Trophoblast cell (in vitro differentiated cells and primary cell): ENCODE data around the gene PLEKHS1. TPM values are rescaled to one million over a fixed set of nuclear protein-coding genes. Genes with fewer than 3 reads are reported as not detected.

Experiments used
- DNase-seq, 2 donors: peaks; one replicate each; pipeline ENCODE4 v3.0.0-alpha.2; 2016
- H2AFZ ChIP-seq: 2 replicates; pipeline ENCODE4 v1.6.1; 2013; ENCODE audit warnings: low read length, moderate library complexity, mild to moderate bottlenecking; ENCODE audit not compliant: insufficient read depth, poor library complexity
- H2AK5ac ChIP-seq: 2 replicates; pipeline ENCODE4 v1.6.1; 2013; ENCODE audit warnings: mild to moderate bottlenecking, low read length
- H2BK120ac ChIP-seq: 2 replicates; pipeline ENCODE4 v1.6.1; 2013; ENCODE audit warnings: low read length, mild to moderate bottlenecking, moderate library complexity; ENCODE audit not compliant: insufficient read depth, poor library complexity
- H2BK12ac ChIP-seq: 2 replicates; pipeline ENCODE4 v1.6.1; 2013; ENCODE audit warnings: mild to moderate bottlenecking, low read length, moderate library complexity
- H2BK5ac ChIP-seq: 2 replicates; pipeline ENCODE4 v1.6.1; 2013; ENCODE audit warnings: low read length, low read depth, moderate library complexity, mild to moderate bottlenecking; ENCODE audit not compliant: poor library complexity
- H3K14ac ChIP-seq: 2 replicates; pipeline ENCODE4 v1.6.1; 2013; ENCODE audit warnings: mild to moderate bottlenecking, low read length
- H3K18ac ChIP-seq: 2 replicates; pipeline ENCODE4 v1.6.1; 2013; ENCODE audit warnings: mild to moderate bottlenecking, low read length
- H3K23ac ChIP-seq: 2 replicates; pipeline ENCODE4 v1.6.1; 2013; ENCODE audit warnings: low read length
- H3K27ac ChIP-seq: 2 replicates; pipeline ENCODE4 v1.5.1; 2013; ENCODE audit warnings: low read depth, mild to moderate bottlenecking, inconsistent platforms, low read length, moderate library complexity
- H3K27me3 ChIP-seq: 2 replicates; pipeline ENCODE4 v1.6.1; 2013; ENCODE audit warnings: inconsistent platforms, mild to moderate bottlenecking, low read length, moderate library complexity; ENCODE audit not compliant: insufficient read depth
- H3K36me3 ChIP-seq, 2 experiments: 1 replicate in 1 of 2; 2 replicates in 1 of 2; pipeline ENCODE4 v1.6.1; 2013; ENCODE audit warnings: low read length in 2 of 2, mild to moderate bottlenecking in 2 of 2, moderate library complexity in 1 of 2; ENCODE audit not compliant: insufficient read depth in 2 of 2, control insufficient read depth in 1 of 2
- H3K4ac ChIP-seq: 2 replicates; pipeline ENCODE4 v1.6.1; 2013; ENCODE audit warnings: low read depth, mild to moderate bottlenecking, low read length, moderate library complexity
- H3K4me1 ChIP-seq, 2 experiments: 1 replicate in 1 of 2; 2 replicates in 1 of 2; pipeline ENCODE4 v1.6.1; 2013; ENCODE audit warnings: low read length in 2 of 2, mild to moderate bottlenecking in 2 of 2, moderate library complexity in 1 of 2; ENCODE audit not compliant: insufficient read depth in 2 of 2, control insufficient read depth in 1 of 2
- H3K4me2 ChIP-seq: 2 replicates; pipeline ENCODE4 v1.6.1; 2013; ENCODE audit warnings: inconsistent platforms, mild to moderate bottlenecking, low read length, moderate library complexity
- H3K4me3 ChIP-seq: 2 replicates; pipeline ENCODE4 v1.5.1; 2013; ENCODE audit warnings: mild to moderate bottlenecking, low read depth, low read length, inconsistent platforms
- H3K79me1 ChIP-seq: one replicate; pipeline ENCODE4 v1.6.1; 2013; ENCODE audit warnings: low read length
- H3K79me2 ChIP-seq: 2 replicates; pipeline ENCODE4 v1.6.1; 2013; ENCODE audit warnings: low read length, mild to moderate bottlenecking; ENCODE audit not compliant: control insufficient read depth, insufficient read depth, poor library complexity
- H3K9ac ChIP-seq: 2 replicates; pipeline ENCODE4 v1.6.1; 2013; ENCODE audit warnings: mild to moderate bottlenecking, low read length
- H3K9me3 ChIP-seq: 2 replicates; pipeline ENCODE4 v1.6.1; 2013; ENCODE audit warnings: low read depth, mild to moderate bottlenecking, control low read depth, inconsistent platforms, low read length; ENCODE audit not compliant: insufficient read depth
- H4K12ac ChIP-seq: 2 replicates; pipeline ENCODE4 v1.6.1; 2013; ENCODE audit warnings: low read depth, mild to moderate bottlenecking, low read length, moderate library complexity
- H4K8ac ChIP-seq: 2 replicates; pipeline ENCODE4 v1.6.1; 2013; ENCODE audit warnings: low read depth, mild to moderate bottlenecking, low read length, moderate library complexity
- H4K91ac ChIP-seq: one replicate; pipeline ENCODE4 v1.6.1; 2013; ENCODE audit warnings: low read depth, mild to moderate bottlenecking, low read length, moderate library complexity
- WGBS: extraction: QIAGEN DNeasy Blood & Tissue Kit; methylation state at CpG from one replicate; pipeline ENCODE4 v1.1.7; 2013; ENCODE audit warnings: missing lambda C conversion rate; ENCODE audit not compliant: insufficient read length, insufficient coverage; ENCODE audit errors: extremely low coverage; 5-methylcytosine and 5-hydroxymethylcytosine counted together
- polyA plus RNA-seq: library from polyadenylated mRNA; stranded (reverse); fragments of 200-250 nt; gene quantifications from 2 replicates; pipeline ENCODE4 v1.2.3, GENCODE V29; 2013

The PLEKHS1 gene
- 0.03 TPM in 1 of 2 replicates, not detected in the other for polyA plus RNA-seq

GRCh38 chr10:113751181-113751732, at the start of gene PLEKHS1:
PLEKHS1 (plus strand) TSS chr10:113751682; CDS start chr10:113755278, 3,596 bp downstream.
- Histone ChIP-seq H3K9me3 (no peaks in the 10 kb centered on the region), H3K4me3 (no peak within 1 kb of the TSS), H2BK120ac (no peak within 1 kb of the TSS), H2BK5ac (no peak within 1 kb of the TSS), H4K8ac (no peak within 1 kb of the TSS), H3K27ac (no peak within 1 kb of the TSS), H3K4me1 (peaks cover 0 to under 1% of the 10 kb centered on the region in 2 experiments), H2AK5ac (no peak within 1 kb of the TSS), H3K79me1 (no peaks in the 10 kb centered on the region), H3K4ac (no peak within 1 kb of the TSS), H3K18ac (no peak within 1 kb of the TSS), H2AFZ (no peak within 1 kb of the TSS), H3K23ac (no peak within 1 kb of the TSS), H4K12ac (no peak within 1 kb of the TSS), H3K9ac (no peak within 1 kb of the TSS), H4K91ac (no peak within 1 kb of the TSS), H2BK12ac (no peak within 1 kb of the TSS), H3K27me3 (no peaks in the 10 kb centered on the region), H3K14ac (no peak within 1 kb of the TSS), H3K79me2 (no peaks in the 10 kb centered on the region), H3K36me3 (no peaks in the 10 kb centered on the region), H3K4me2 (no peak within 1 kb of the TSS)
- no CpG with 5 or more reads among the region's 3 CpGs for WGBS
- DNase-seq: no peak

GRCh38 chr10:113704637-113705343, 46.7 kb upstream of the PLEKHS1 start:
- Histone ChIP-seq H2BK5ac (no peak overlapping the region), H3K14ac (no peak overlapping the region), H4K8ac (no peak overlapping the region), H3K4me2 (no peak overlapping the region), H2AK5ac (no peak overlapping the region), H3K4me1 (peaks cover 4 to 9% of the 10 kb centered on the region in 2 experiments), H2BK120ac (no peak overlapping the region), H3K23ac (no peak overlapping the region), H3K27ac (no peak overlapping the region), H3K79me2 (no peaks in the 10 kb centered on the region), H4K12ac (no peak overlapping the region), H3K79me1 (no peaks in the 10 kb centered on the region), H4K91ac (no peak overlapping the region), H3K4ac (no peak overlapping the region), H3K9ac (no peak overlapping the region), H3K4me3 (no peak overlapping the region), H2AFZ (no peak overlapping the region), H3K27me3 (no peaks in the 10 kb centered on the region), H3K18ac (no peak overlapping the region), H3K9me3 (peaks cover 3% of the 10 kb centered on the region), H3K36me3 (no peaks in the 10 kb centered on the region), H2BK12ac (no peak overlapping the region)
- peak; percentile 8 to 63 for DNase-seq
- no CpG with 5 or more reads among the region's 6 CpGs for WGBS

GRCh38 chr10:113705344-113705652, 46.2 kb upstream of the PLEKHS1 start:
- no peak overlapping the region for H3K14ac ChIP-seq
- no peaks in the 10 kb centered on the region for H3K36me3 ChIP-seq
- H2AFZ ChIP-seq: no peak overlapping the region
- no peak overlapping the region for H3K27ac ChIP-seq
- H3K18ac ChIP-seq: no peak overlapping the region
- peaks cover 3% of the 10 kb centered on the region for H3K9me3 ChIP-seq
- peaks cover 4 to 9% of the 10 kb centered on the region in 2 experiments for H3K4me1 ChIP-seq
- H4K8ac ChIP-seq: no peak overlapping the region
- no peaks in the 10 kb centered on the region for H3K79me2 ChIP-seq
- DNase-seq: no peak
- H4K91ac ChIP-seq: no peak overlapping the region
- H3K23ac ChIP-seq: no peak overlapping the region
- no peaks in the 10 kb centered on the region for H3K79me1 ChIP-seq
- no peak overlapping the region for H3K9ac ChIP-seq
- no peak overlapping the region for H3K4me2 ChIP-seq
- H3K4me3 ChIP-seq: no peak overlapping the region
- H2AK5ac ChIP-seq: no peak overlapping the region
- H2BK5ac ChIP-seq: no peak overlapping the region
- H2BK120ac ChIP-seq: no peak overlapping the region
- H4K12ac ChIP-seq: no peak overlapping the region
- no peaks in the 10 kb centered on the region for H3K27me3 ChIP-seq
- no peak overlapping the region for H3K4ac ChIP-seq
- H2BK12ac ChIP-seq: no peak overlapping the region

GRCh38 chr10:113706623-113707022, 44.9 kb upstream of the PLEKHS1 start:
- Histone ChIP-seq H3K18ac (no peak overlapping the region), H3K27me3 (no peaks in the 10 kb centered on the region), H4K12ac (no peak overlapping the region), H3K4me2 (no peak overlapping the region), H3K9ac (no peak overlapping the region), H3K14ac (no peak overlapping the region), H2AFZ (no peak overlapping the region), H2AK5ac (no peak overlapping the region), H3K36me3 (no peaks in the 10 kb centered on the region), H2BK12ac (no peak overlapping the region), H4K8ac (no peak overlapping the region), H4K91ac (no peak overlapping the region), H3K27ac (no peak overlapping the region), H3K4me1 (peaks cover 13 to 16% of the 10 kb centered on the region in 2 experiments), H2BK5ac (no peak overlapping the region), H3K79me2 (no peaks in the 10 kb centered on the region), H2BK120ac (no peak overlapping the region), H3K79me1 (no peaks in the 10 kb centered on the region), H3K9me3 (peaks cover 3% of the 10 kb centered on the region), H3K4ac (no peak overlapping the region), H3K4me3 (no peak overlapping the region), H3K23ac (no peak overlapping the region)
- no peak for DNase-seq
- no CpG with 5 or more reads among the region's 5 CpGs for WGBS
